ENCODE data around the gene EFNA5.

The EFNA5 gene

GRCh38 chr5:107400328-107400727 is 270.4 kb downstream of the EFNA5 start:
- no peak for ATAC-seq
- TF ChIP-seq OSR1 (CRISPR knock-in tag; IDR thresholded peaks at IDR 0.05) (no peak), BACH2 (CRISPR knock-in tag; IDR thresholded peaks at IDR 0.05; ENCODE audit: borderline replicate concordance) (no peak), ZFP30 (CRISPR knock-in tag; IDR thresholded peaks at IDR 0.05) (no peak), CREB5 (CRISPR knock-in tag; IDR thresholded peaks at IDR 0.05; ENCODE audit: low read depth) (no peak), TCF4 (CRISPR knock-in tag; IDR thresholded peaks at IDR 0.05; ENCODE audit: borderline replicate concordance) (no peak), ESRRG (CRISPR knock-in tag; IDR thresholded peaks at IDR 0.05) (no peak), RARB (CRISPR knock-in tag; IDR thresholded peaks at IDR 0.05) (no peak), PPARA (CRISPR knock-in tag; IDR thresholded peaks at IDR 0.05; ENCODE audit: borderline replicate concordance) (no peak), CSRNP3 (CRISPR knock-in tag; IDR thresholded peaks at IDR 0.05) (no peak), ISL1 (CRISPR knock-in tag; IDR thresholded peaks at IDR 0.05) (no peak), ZC3H10 (CRISPR knock-in tag; IDR thresholded peaks at IDR 0.05) (no peak), ARNTL (CRISPR knock-in tag; IDR thresholded peaks at IDR 0.05; ENCODE audit: borderline replicate concordance, low read depth) (no peak), CSDC2 (CRISPR knock-in tag; IDR thresholded peaks at IDR 0.05) (no peak)

- TF ChIP-seq TCF4 (CRISPR knock-in tag; IDR thresholded peaks at IDR 0.05; ENCODE audit: borderline replicate concordance) (no peak), TOX (CRISPR knock-in tag; IDR thresholded peaks at IDR 0.05; ENCODE audit: borderline replicate concordance) (no peak), PPARA (CRISPR knock-in tag; IDR thresholded peaks at IDR 0.05; ENCODE audit: borderline replicate concordance) (no peak), RARB (CRISPR knock-in tag; IDR thresholded peaks at IDR 0.05) (no peak), ESRRG (CRISPR knock-in tag; IDR thresholded peaks at IDR 0.05) (no peak), GLIS3 (CRISPR knock-in tag; IDR thresholded peaks at IDR 0.05) (no peak), SNAI2 (CRISPR knock-in tag; IDR thresholded peaks at IDR 0.05) (no peak), ZC3H10 (CRISPR knock-in tag; IDR thresholded peaks at IDR 0.05) (no peak), OSR1 (CRISPR knock-in tag; IDR thresholded peaks at IDR 0.05) (no peak), ZNF70 (CRISPR knock-in tag; IDR thresholded peaks at IDR 0.05) (no peak), ZNF565 (CRISPR knock-in tag; conservative IDR thresholded peaks at IDR 0.05; ENCODE audit: low read depth) (no peak), CSDC2 (CRISPR knock-in tag; IDR thresholded peaks at IDR 0.05) (no peak), ZFP3 (CRISPR knock-in tag; IDR thresholded peaks at IDR 0.05) (no peak), ZNF8 (CRISPR knock-in tag; IDR thresholded peaks at IDR 0.05) (no peak)
These were observed 272.0 kb downstream of the EFNA5 start for GRCh38 chr5:107398703-107399102.

GRCh38 chr5:107396351-107396690 is 274.4 kb downstream of the EFNA5 start:
- no peak for TF ChIP-seq OSR1 (CRISPR knock-in tag; IDR thresholded peaks at IDR 0.05)
- TF ChIP-seq RARB (CRISPR knock-in tag; IDR thresholded peaks at IDR 0.05): no peak
- TF ChIP-seq ZC3H10 (CRISPR knock-in tag; IDR thresholded peaks at IDR 0.05): no peak
- TF ChIP-seq SNAI2 (CRISPR knock-in tag; IDR thresholded peaks at IDR 0.05): no peak
- TF ChIP-seq ESRRG (CRISPR knock-in tag; IDR thresholded peaks at IDR 0.05): no peak
- no peak for TF ChIP-seq ISL1 (CRISPR knock-in tag; IDR thresholded peaks at IDR 0.05)
- TF ChIP-seq GLIS3 (CRISPR knock-in tag; IDR thresholded peaks at IDR 0.05): no peak
- TF ChIP-seq PPARA (CRISPR knock-in tag; IDR thresholded peaks at IDR 0.05; ENCODE audit: borderline replicate concordance): no peak
- TF ChIP-seq ZNF70 (CRISPR knock-in tag; IDR thresholded peaks at IDR 0.05): no peak
- no peak for TF ChIP-seq ZFP30 (CRISPR knock-in tag; IDR thresholded peaks at IDR 0.05)
- TF ChIP-seq POU6F1 (CRISPR knock-in tag; IDR thresholded peaks at IDR 0.05; ENCODE audit: borderline replicate concordance, low read depth): no peak
- ATAC-seq: no peak

More at GRCh38 chr5:107398703-107399102, 272.0 kb downstream of the EFNA5 start:
- ATAC-seq: no peak

- no peak for ATAC-seq
- TF ChIP-seq BACH2 (CRISPR knock-in tag; IDR thresholded peaks at IDR 0.05; ENCODE audit: borderline replicate concordance): no peak
- no peak for TF ChIP-seq CSDC2 (CRISPR knock-in tag; IDR thresholded peaks at IDR 0.05)
- no peak for TF ChIP-seq ZFP3 (CRISPR knock-in tag; IDR thresholded peaks at IDR 0.05)
- no peak for TF ChIP-seq TSHZ2 (CRISPR knock-in tag; IDR thresholded peaks at IDR 0.05)
- TF ChIP-seq CSRNP3 (CRISPR knock-in tag; IDR thresholded peaks at IDR 0.05): no peak
- TF ChIP-seq TCF4 (CRISPR knock-in tag; IDR thresholded peaks at IDR 0.05; ENCODE audit: borderline replicate concordance): no peak
- no peak for TF ChIP-seq ARNTL (CRISPR knock-in tag; IDR thresholded peaks at IDR 0.05; ENCODE audit: borderline replicate concordance, low read depth)
- TF ChIP-seq PATZ1 (CRISPR knock-in tag; IDR thresholded peaks at IDR 0.05; ENCODE audit: borderline replicate concordance): no peak
- no peak for TF ChIP-seq ESRRG (CRISPR knock-in tag; IDR thresholded peaks at IDR 0.05)
- TF ChIP-seq GLIS3 (CRISPR knock-in tag; IDR thresholded peaks at IDR 0.05): no peak
- no peak for TF ChIP-seq SNAI2 (CRISPR knock-in tag; IDR thresholded peaks at IDR 0.05)
- TF ChIP-seq ZC3H10 (CRISPR knock-in tag; IDR thresholded peaks at IDR 0.05): no peak
These were observed 274.9 kb downstream of the EFNA5 start for GRCh38 chr5:107395632-107396350.
